Esophagus squamous epithelium (tissue), 4 donors: Measurements from ENCODE around the gene COL4A1.

Source experiments
- POLR2A ChIP-seq, 4 donors: fragments of 450-650 bp; IDR thresholded peaks; one replicate each; pipeline ENCODE4 v1.6.1; 2017; ENCODE audit warnings: antibody characterized with exemption in 4 of 4, mild to moderate bottlenecking in 4 of 4, moderate library complexity in 3 of 4
- TF ChIP-seq, protein P1 (sequence below), 6 experiments: fragments of 450-650 bp in 4 of 6; fragments of 200-600 bp in 2 of 6; sonication (generic) in 2 of 6; IDR thresholded peaks; one replicate each; pipeline ENCODE4 v1.5.1; 2016 to 2019; ENCODE audit warnings: antibody characterized with exemption in 6 of 6, mild to moderate bottlenecking in 4 of 6, moderate library complexity in 4 of 6

DNA sequence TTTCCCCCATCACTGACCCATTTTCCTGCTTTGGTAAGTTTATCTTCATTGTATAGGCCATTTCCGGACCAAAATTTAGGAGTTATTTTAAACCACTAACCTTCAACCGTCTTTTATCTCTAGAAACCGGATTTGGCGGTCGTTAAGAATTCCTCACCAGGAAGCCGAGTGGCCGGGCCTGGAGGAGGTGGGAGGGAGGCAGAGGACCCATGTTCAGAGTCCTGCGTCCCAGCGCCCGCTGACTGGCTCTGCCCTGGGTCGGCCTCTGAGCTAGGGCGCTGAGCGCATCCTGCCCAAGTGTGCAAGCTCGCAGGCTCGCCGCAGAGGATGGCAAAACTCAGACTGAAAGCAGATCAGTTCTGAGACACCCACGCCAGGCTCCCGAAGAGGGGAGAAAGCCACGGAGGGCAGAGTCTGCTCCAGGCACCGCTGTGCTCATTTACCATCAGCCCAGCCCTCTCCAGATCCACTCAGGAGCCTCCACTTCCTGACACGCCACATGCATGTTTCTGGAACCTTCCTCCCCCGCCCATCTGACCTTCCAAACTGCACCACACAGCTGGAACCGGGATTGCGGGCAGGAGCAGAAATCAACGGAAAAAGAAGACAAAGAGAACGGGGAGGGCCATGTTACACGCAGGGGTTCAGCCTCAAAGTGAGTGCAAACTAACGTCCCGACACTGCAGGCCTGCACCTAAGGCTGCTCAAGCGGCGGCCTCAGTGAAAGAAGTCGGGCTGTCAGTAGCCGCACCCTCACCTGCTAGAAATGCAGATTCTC lies 8.3 kb downstream of the COL4A1 start:
- TF ChIP-seq, protein P1, sequence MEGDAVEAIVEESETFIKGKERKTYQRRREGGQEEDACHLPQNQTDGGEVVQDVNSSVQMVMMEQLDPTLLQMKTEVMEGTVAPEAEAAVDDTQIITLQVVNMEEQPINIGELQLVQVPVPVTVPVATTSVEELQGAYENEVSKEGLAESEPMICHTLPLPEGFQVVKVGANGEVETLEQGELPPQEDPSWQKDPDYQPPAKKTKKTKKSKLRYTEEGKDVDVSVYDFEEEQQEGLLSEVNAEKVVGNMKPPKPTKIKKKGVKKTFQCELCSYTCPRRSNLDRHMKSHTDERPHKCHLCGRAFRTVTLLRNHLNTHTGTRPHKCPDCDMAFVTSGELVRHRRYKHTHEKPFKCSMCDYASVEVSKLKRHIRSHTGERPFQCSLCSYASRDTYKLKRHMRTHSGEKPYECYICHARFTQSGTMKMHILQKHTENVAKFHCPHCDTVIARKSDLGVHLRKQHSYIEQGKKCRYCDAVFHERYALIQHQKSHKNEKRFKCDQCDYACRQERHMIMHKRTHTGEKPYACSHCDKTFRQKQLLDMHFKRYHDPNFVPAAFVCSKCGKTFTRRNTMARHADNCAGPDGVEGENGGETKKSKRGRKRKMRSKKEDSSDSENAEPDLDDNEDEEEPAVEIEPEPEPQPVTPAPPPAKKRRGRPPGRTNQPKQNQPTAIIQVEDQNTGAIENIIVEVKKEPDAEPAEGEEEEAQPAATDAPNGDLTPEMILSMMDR (IDR thresholded peaks at IDR 0.05) = no peak
- no peak for TF ChIP-seq POLR2A (IDR thresholded peaks at IDR 0.05)
